Vagina (tissue), 2 donors: Measurements from ENCODE around the gene DNAH1.
"Not testable (repeated sequence)": the region's sequence is repeated elsewhere in the genome, so short reads cannot be mapped to it uniquely, and the experiment has no call there.

Source experiments
- POLR2A ChIP-seq, 2 donors: fragments of 450-650 bp; IDR thresholded peaks; one replicate each; pipeline ENCODE4 v1.6.1; 2017; ENCODE audit warnings: antibody characterized with exemption in 2 of 2, mild to moderate bottlenecking in 2 of 2, moderate library complexity in 2 of 2
- TF ChIP-seq, protein P1 (sequence below), 3 experiments: fragments of 450-650 bp in 2 of 3; fragments of 200-600 bp in 1 of 3; sonication (generic) in 1 of 3; IDR thresholded peaks; one replicate each; pipeline ENCODE4 v1.5.1; 2017 to 2019; ENCODE audit warnings: antibody characterized with exemption in 3 of 3, mild to moderate bottlenecking in 2 of 3, moderate library complexity in 2 of 3

DNA sequence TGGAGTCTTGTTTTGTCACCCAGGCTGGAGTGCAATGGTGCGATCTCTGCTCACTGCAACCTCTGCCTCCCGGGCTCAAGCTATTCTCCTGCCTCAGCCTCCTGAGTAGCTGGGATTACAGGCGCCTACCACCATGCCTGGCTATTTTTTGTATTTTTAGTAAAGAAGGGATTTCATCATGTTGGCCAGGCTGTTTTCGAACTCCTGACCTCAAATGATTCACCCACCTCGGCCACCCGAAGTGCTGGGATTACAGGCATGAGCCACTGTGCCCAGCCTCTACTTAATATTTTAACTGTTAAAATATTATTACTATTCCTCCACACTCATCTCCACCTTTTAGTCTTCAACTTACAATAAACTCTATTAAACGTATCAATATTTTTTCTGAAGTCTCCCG, 22.0 kb downstream of the DNAH1 start:
- TF ChIP-seq, protein P1, sequence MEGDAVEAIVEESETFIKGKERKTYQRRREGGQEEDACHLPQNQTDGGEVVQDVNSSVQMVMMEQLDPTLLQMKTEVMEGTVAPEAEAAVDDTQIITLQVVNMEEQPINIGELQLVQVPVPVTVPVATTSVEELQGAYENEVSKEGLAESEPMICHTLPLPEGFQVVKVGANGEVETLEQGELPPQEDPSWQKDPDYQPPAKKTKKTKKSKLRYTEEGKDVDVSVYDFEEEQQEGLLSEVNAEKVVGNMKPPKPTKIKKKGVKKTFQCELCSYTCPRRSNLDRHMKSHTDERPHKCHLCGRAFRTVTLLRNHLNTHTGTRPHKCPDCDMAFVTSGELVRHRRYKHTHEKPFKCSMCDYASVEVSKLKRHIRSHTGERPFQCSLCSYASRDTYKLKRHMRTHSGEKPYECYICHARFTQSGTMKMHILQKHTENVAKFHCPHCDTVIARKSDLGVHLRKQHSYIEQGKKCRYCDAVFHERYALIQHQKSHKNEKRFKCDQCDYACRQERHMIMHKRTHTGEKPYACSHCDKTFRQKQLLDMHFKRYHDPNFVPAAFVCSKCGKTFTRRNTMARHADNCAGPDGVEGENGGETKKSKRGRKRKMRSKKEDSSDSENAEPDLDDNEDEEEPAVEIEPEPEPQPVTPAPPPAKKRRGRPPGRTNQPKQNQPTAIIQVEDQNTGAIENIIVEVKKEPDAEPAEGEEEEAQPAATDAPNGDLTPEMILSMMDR (IDR thresholded peaks at IDR 0.05): not testable (repeated sequence)
- TF ChIP-seq POLR2A (IDR thresholded peaks at IDR 0.05): not testable (repeated sequence)
